ENCODE data around the gene NT5C1A. TPM values are rescaled to one million over a fixed set of nuclear protein-coding genes. Genes with fewer than 3 reads are reported as not detected.

Gene NT5C1A
- total RNA-seq, 1 experiment from 2014 or later: not detected

DNA sequence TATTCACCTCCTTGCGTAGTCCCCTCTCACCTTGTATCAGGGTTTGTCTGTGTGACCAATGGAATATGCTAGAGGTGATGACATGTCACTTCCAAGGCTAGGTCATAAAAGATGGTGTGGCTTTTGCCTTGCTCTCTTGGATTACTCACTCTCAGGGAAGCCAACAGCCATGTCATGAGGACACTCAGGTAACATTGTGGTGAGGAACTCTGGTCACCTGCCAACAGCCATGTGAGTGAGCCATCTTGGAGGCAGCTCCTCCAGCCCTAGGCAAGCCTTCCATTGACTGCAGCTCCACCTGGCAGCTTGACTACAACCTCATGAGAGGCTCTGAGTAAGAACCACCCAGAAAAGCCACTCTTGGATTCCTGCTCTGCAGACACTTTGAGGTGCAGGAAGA is 21.5 kb downstream of the NT5C1A start:
- ChIA-PET CTCF (interaction anchor here (1.1 kb wide), 1 partner anchor 44 kb away, joined by 3 read pairs; no protein-coding TSS in a partner anchor), POLR2A (no interaction called here)
- DNase-seq (ENCODE audit: unreplicated experiment): no peak
- Mint-ChIP-seq H3K27me3 (ENCODE audit: insufficient read depth, unreplicated experiment) (no peaks in the 10 kb centered on the region), H3K4me3 (ENCODE audit: unreplicated experiment) (no peak overlapping the region), H3K4me1 (ENCODE audit: insufficient read depth, unreplicated experiment) (peaks cover 10% of the 10 kb centered on the region), H3K9me3 (ENCODE audit: unreplicated experiment) (no peaks in the 10 kb centered on the region), H3K27ac (ENCODE audit: low read depth, unreplicated experiment) (no peak overlapping the region), H3K36me3 (ENCODE audit: insufficient read depth, unreplicated experiment) (no peaks in the 10 kb centered on the region)
- TF ChIP-seq, protein P1, sequence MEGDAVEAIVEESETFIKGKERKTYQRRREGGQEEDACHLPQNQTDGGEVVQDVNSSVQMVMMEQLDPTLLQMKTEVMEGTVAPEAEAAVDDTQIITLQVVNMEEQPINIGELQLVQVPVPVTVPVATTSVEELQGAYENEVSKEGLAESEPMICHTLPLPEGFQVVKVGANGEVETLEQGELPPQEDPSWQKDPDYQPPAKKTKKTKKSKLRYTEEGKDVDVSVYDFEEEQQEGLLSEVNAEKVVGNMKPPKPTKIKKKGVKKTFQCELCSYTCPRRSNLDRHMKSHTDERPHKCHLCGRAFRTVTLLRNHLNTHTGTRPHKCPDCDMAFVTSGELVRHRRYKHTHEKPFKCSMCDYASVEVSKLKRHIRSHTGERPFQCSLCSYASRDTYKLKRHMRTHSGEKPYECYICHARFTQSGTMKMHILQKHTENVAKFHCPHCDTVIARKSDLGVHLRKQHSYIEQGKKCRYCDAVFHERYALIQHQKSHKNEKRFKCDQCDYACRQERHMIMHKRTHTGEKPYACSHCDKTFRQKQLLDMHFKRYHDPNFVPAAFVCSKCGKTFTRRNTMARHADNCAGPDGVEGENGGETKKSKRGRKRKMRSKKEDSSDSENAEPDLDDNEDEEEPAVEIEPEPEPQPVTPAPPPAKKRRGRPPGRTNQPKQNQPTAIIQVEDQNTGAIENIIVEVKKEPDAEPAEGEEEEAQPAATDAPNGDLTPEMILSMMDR (IDR thresholded peaks at IDR 0.05; ENCODE audit: unreplicated experiment): no peak
- no TSS peak for BruUV-seq (replicated peaks)
- intact Hi-C loops (cut with micrococcal nuclease): loop anchor here (5.0 to 10.0 kb wide), 2 partner anchors 72 to 166 kb away; no protein-coding TSS in a partner anchor

DNA sequence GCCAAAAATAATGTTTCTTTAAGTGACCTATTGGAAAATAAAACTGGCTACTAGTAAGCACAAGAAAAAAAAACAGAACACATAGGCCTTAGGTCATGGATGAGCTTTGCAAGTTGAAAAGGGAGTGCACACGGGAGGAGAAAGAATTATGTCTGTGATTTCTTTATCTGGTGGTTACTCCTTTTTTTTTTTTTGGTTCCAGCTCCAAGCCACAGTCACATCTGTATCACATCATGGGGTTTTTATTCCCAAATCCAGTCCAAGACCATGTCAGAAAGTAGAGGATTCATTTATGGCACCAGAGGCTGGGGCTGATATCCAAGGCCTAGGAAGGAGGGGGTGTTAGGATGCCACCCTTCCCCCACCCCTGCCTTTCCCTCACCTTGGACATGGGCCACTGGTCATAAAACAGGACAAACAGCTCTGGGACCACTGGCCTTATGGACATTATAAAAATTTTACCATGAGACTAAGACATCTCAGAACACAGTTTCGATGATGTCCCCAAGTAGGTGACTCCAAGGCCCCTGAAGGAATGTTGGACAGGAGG is 22.2 kb downstream of the NT5C1A start:
- H3K9me3 Mint-ChIP-seq (ENCODE audit: unreplicated experiment): no peaks in the 10 kb centered on the region
- TF ChIP-seq, protein P1 (IDR thresholded peaks at IDR 0.05; ENCODE audit: unreplicated experiment): no peak
- intact Hi-C loops (cut with micrococcal nuclease): loop anchor here (5.0 to 10.0 kb wide), 2 partner anchors 73 to 165 kb away; no protein-coding TSS in a partner anchor
- H3K27me3 Mint-ChIP-seq (ENCODE audit: insufficient read depth, unreplicated experiment): no peaks in the 10 kb centered on the region
- no peak for DNase-seq (ENCODE audit: unreplicated experiment)
- ChIA-PET POLR2A (no interaction called here), CTCF (interaction anchor here (1.0 to 3.4 kb wide), 3 partner anchors 9 to 70 kb away, joined by 3 to 12 read pairs (median 5); no protein-coding TSS in a partner anchor)
- no peaks in the 10 kb centered on the region for H3K36me3 Mint-ChIP-seq (ENCODE audit: insufficient read depth, unreplicated experiment)
- peaks cover 10% of the 10 kb centered on the region for H3K4me1 Mint-ChIP-seq (ENCODE audit: insufficient read depth, unreplicated experiment)
- no peak overlapping the region for H3K4me3 Mint-ChIP-seq (ENCODE audit: unreplicated experiment)
- BruUV-seq (replicated peaks): no TSS peak
- no peak overlapping the region for H3K27ac Mint-ChIP-seq (ENCODE audit: low read depth, unreplicated experiment)

DNA sequence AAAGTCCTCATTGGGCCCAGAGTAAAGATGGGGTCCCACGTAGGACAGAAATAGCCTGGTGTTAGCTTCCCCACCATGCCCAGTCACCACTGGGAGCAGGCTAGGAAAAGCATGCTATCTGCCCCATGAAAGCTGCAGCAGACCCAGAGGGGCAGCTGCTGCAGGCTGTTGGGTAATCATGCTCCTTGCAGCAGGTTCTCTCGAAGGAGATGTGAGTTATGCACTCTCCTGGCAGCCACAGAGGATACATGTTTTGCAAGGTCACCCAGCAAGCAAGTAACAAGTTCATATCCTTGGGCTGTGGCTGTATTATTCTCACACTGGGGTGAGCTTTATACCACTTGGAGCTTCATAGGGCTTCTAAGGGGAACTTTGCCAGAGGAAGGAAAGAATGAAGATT is 23.4 kb downstream of the NT5C1A start:
- no peaks in the 10 kb centered on the region for H3K36me3 Mint-ChIP-seq (ENCODE audit: insufficient read depth, unreplicated experiment)

DNA sequence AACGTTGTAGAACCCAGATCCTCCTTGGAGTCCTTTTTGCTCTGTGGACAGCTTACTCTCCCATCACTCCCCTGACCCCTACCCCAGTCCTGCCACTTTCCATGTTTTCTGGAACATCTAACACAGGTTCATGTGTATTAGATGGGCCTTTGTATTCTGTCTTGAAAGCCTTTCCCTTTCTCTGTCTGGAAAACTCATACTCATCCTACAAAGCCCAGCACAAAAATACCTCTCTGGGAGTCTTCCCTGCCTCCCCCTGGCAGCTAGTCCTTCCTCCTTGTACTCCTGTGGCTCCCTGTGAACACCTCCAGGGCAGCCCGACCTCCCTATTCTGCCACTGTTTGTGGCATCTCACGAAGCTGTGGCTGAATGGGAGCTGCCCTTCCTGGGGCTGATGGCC is 24.7 kb downstream of the NT5C1A start:
- Mint-ChIP-seq H3K4me3 (ENCODE audit: unreplicated experiment) (no peak overlapping the region), H3K36me3 (ENCODE audit: insufficient read depth, unreplicated experiment) (no peaks in the 10 kb centered on the region), H3K27me3 (ENCODE audit: insufficient read depth, unreplicated experiment) (no peaks in the 10 kb centered on the region), H3K27ac (ENCODE audit: low read depth, unreplicated experiment) (no peak overlapping the region), H3K4me1 (ENCODE audit: insufficient read depth, unreplicated experiment) (no peaks in the 10 kb centered on the region), H3K9me3 (ENCODE audit: unreplicated experiment) (no peaks in the 10 kb centered on the region)
- DNase-seq (ENCODE audit: unreplicated experiment): no peak
- BruUV-seq (replicated peaks): no TSS peak
- CTCF ChIA-PET: interaction anchor here (0.5 to 3.4 kb wide), 3 partner anchors 11 to 90 kb away, joined by 3 to 12 read pairs (median 12); no protein-coding TSS in a partner anchor
- POLR2A ChIA-PET: interaction anchor here (0.6 to 1.0 kb wide), 2 partner anchors 216 to 621 kb away, joined by 3 read pairs; no protein-coding TSS in a partner anchor
- TF ChIP-seq, protein P1 (IDR thresholded peaks at IDR 0.05; ENCODE audit: unreplicated experiment): no peak
- intact Hi-C loops (cut with micrococcal nuclease): no loop called here

More for the DNA sequence above, 23.4 kb downstream of the NT5C1A start:
- no peak for DNase-seq (ENCODE audit: unreplicated experiment)
- no peaks in the 10 kb centered on the region for H3K27me3 Mint-ChIP-seq (ENCODE audit: insufficient read depth, unreplicated experiment)
- intact Hi-C loops (cut with micrococcal nuclease): no loop called here
- H3K27ac Mint-ChIP-seq (ENCODE audit: low read depth, unreplicated experiment): no peak overlapping the region
- no peak overlapping the region for H3K4me3 Mint-ChIP-seq (ENCODE audit: unreplicated experiment)
- ChIA-PET CTCF (interaction anchor here (0.8 to 3.4 kb wide), 5 partner anchors 10 to 71 kb away, joined by 3 to 12 read pairs (median 5); no protein-coding TSS in a partner anchor), POLR2A (interaction anchor here (0.6 kb wide), 1 partner anchor 39 kb away, joined by 3 read pairs; no protein-coding TSS in a partner anchor)
- no peaks in the 10 kb centered on the region for H3K9me3 Mint-ChIP-seq (ENCODE audit: unreplicated experiment)
- no TSS peak for BruUV-seq (replicated peaks)
- TF ChIP-seq, protein P1 (IDR thresholded peaks at IDR 0.05; ENCODE audit: unreplicated experiment): no peak
- peaks cover 3% of the 10 kb centered on the region for H3K4me1 Mint-ChIP-seq (ENCODE audit: insufficient read depth, unreplicated experiment)
